HL-60 (cell line): ENCODE results near the gene PTPRB.

Source experiments
- CTCF ChIP-seq: IDR thresholded peaks from one replicate; pipeline ENCODE4 v1.5.1; 2011; ENCODE audit warnings: low read length, control low read depth, inconsistent platforms; ENCODE audit not compliant: insufficient read depth
- POLR2AphosphoS5 ChIP-seq: IDR thresholded peaks from 2 replicates; pipeline ENCODE4 v1.6.1; 2012; ENCODE audit warnings: low read depth

DNA sequence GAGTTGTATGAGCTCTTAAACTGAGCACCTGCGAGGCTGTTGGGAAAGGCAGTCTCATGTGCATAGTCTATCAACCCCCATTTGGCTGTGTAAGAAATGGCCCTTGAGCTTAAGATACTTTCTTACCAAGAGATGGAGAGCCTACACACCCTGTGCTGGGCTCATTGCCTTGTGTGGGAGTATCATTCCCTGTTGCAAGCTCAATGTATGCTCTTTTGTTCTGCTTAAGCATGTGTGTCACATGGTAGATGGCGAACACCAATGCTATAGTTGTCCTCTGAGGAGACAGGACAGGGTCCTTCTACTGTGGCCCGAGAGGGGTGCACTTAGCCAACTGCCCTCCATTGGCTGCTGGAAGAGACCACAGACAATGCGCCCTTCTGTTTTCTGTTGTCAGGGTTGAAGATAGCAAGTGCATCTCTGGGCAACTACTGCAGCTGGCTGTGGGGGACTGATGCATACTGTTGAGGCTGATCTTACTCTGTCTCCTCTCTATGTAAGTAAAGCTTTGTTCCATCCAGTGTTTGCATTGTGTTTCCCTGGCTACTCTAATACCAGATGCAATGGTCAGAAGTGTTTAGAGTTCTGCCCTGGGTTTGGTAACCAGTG, 79.5 kb downstream of the PTPRB start:
- TF ChIP-seq CTCF (no peak), POLR2AphosphoS5 (no peak)
